A549 (cell line): ENCODE data around the gene RUNX1. TPM values are rescaled to one million over a fixed set of nuclear protein-coding genes. Genes with fewer than 3 reads are reported as not detected.

Source experiments
- ATAC-seq, 2 experiments: fragments of 200-7000 bp in 1 of 2; fragments of >200 bp in 1 of 2; cut with Nextera tagmentation in 1 of 2; cut with Tn5 transposase in 1 of 2; 3 replicates each; pipeline versions ENCODE4 v1.8.0 to v1.9.1; 2018 to 2020; ENCODE audit warnings: mild to moderate bottlenecking in 1 of 2, moderate library complexity in 1 of 2
- CTCF ChIA-PET: fragments of 300-600 bp; sonication (Branson Sonifier 250); formaldehyde crosslinking; extraction: SDS; loops from one replicate; lab custom pipeline; 2021; ENCODE audit warnings: antibody characterized with exemption, inconsistent platforms; lab: Yijun Ruan, JAX
- POLR2A ChIA-PET: fragments of 350-600 bp; formaldehyde crosslinking; extraction: SDS; loops from one replicate; lab custom pipeline; 2021; ENCODE audit warnings: antibody characterized with exemption, inconsistent platforms; lab: Yijun Ruan, JAX
- DNase-seq, 2 experiments: peaks; one replicate each; pipeline versions ENCODE4 v3.0.0 to v3.0.0-alpha.2; 2011 to 2016; ENCODE audit warnings: low read depth in 1 of 2, low spot score in 1 of 2
- FAIRE-seq: peaks from 2 replicates; lab custom pipeline; 2011; peaks lifted over from hg19 to GRCh38; lab: Jason Lieb, UNC
- H3K27ac ChIP-seq, 2 experiments: fragments of >200 bp; sonication (Bioruptor Twin); formaldehyde crosslinking; 3 replicates each; pipeline ENCODE4 v1.5.1; 2016 to 2017
- H3K4me1 ChIP-seq: fragments of >200 bp; sonication (Bioruptor Twin); formaldehyde crosslinking; 3 replicates; pipeline ENCODE4 v1.6.1; 2016
- H3K4me2 ChIP-seq: fragments of >200 bp; sonication (Bioruptor Twin); formaldehyde crosslinking; 3 replicates; pipeline ENCODE4 v1.6.1; 2016
- H3K4me3 ChIP-seq: fragments of >200 bp; sonication (Bioruptor Twin); formaldehyde crosslinking; 3 replicates; pipeline ENCODE4 v1.5.1; 2016
- H3K9me3 ChIP-seq: fragments of >200 bp; sonication (Bioruptor Twin); formaldehyde crosslinking; 3 replicates; pipeline ENCODE4 v1.6.1; 2016
- BHLHE40 ChIP-seq: IDR thresholded peaks from 2 replicates; pipeline ENCODE4 v1.6.1; 2012; ENCODE audit warnings: low read depth, low read length, inconsistent platforms
- CHD2 ChIP-seq: fragments of 150-350 bp; IDR thresholded peaks from 2 replicates; pipeline ENCODE4 v1.6.1; 2014; ENCODE audit warnings: low read length; ENCODE audit not compliant: partially characterized antibody
- EHF ChIP-seq: fragments of 250-450 bp; sonication (Bioruptor Pico); IDR thresholded peaks from 2 replicates; pipeline ENCODE4 v1.5.0; 2020; ENCODE audit warnings: mild to moderate bottlenecking
- EHMT2 ChIP-seq: fragments of 200-600 bp; sonication (generic); IDR thresholded peaks from 2 replicates; pipeline ENCODE4 v1.6.1; 2016; ENCODE audit warnings: antibody characterized with exemption, low read depth, mild to moderate bottlenecking, moderate library complexity
- ELK1 ChIP-seq: fragments of 150-350 bp; IDR thresholded peaks from 2 replicates; pipeline ENCODE4 v1.6.1; 2014; ENCODE audit warnings: low read depth, mild to moderate bottlenecking, low read length
- EP300 ChIP-seq, 2 experiments: fragments of >200 bp; sonication (Bioruptor Twin); formaldehyde crosslinking; IDR thresholded peaks; 2 replicates in 1 of 2; 3 replicates in 1 of 2; pipeline ENCODE4 v1.6.1; 2016 to 2017
- FOSB ChIP-seq: fragments of 250-450 bp; sonication (Bioruptor Pico); IDR thresholded peaks from 2 replicates; pipeline ENCODE4 v1.5.0; 2020; ENCODE audit warnings: mild to moderate bottlenecking, moderate library complexity
- FOXS1 ChIP-seq: fragments of 250-450 bp; sonication (Bioruptor Pico); IDR thresholded peaks from 2 replicates; pipeline ENCODE4 v1.5.0; 2020; ENCODE audit warnings: mild to moderate bottlenecking, moderate library complexity
- HDAC2 ChIP-seq: fragments of 200-600 bp; sonication (generic); IDR thresholded peaks from 2 replicates; pipeline ENCODE4 v1.6.1; 2016
- KDM5A ChIP-seq: fragments of 200-600 bp; sonication (generic); IDR thresholded peaks from 2 replicates; pipeline ENCODE4 v1.6.1; 2016; ENCODE audit warnings: antibody characterized with exemption, mild to moderate bottlenecking
- MAX ChIP-seq: IDR thresholded peaks from 2 replicates; pipeline ENCODE4 v1.6.1; 2012
- MAZ ChIP-seq: fragments of 150-350 bp; IDR thresholded peaks from 2 replicates; pipeline ENCODE4 v1.6.1; 2014; ENCODE audit warnings: antibody characterized with exemption, low read depth, low read length, borderline replicate concordance
- NFE2L2 ChIP-seq: fragments of 150-350 bp; conservative IDR thresholded peaks from 2 replicates; pipeline ENCODE4 v1.6.1; 2014; ENCODE audit warnings: low read length
- NPAS2 ChIP-seq: fragments of 250-450 bp; sonication (Bioruptor Pico); IDR thresholded peaks from 2 replicates; pipeline ENCODE4 v1.8.0; 2022; ENCODE audit warnings: mild to moderate bottlenecking, moderate library complexity, borderline replicate concordance
- NR3C1 ChIP-seq: fragments of >200 bp; sonication (Bioruptor Twin); formaldehyde crosslinking; IDR thresholded peaks from 3 replicates; pipeline ENCODE4 v1.6.1; 2017
- PBX3 ChIP-seq: IDR thresholded peaks from 2 replicates; pipeline ENCODE4 v1.6.1; 2012
- PHF8 ChIP-seq: fragments of 200-600 bp; sonication (generic); IDR thresholded peaks from 2 replicates; pipeline ENCODE4 v1.6.1; 2016; ENCODE audit warnings: low read depth, mild to moderate bottlenecking, antibody characterized with exemption, moderate library complexity, borderline replicate concordance
- RAD21 ChIP-seq, 2 experiments: fragments of >200 bp in 1 of 2; sonication (Bioruptor Twin) in 1 of 2; formaldehyde crosslinking in 1 of 2; IDR thresholded peaks in 1 of 2; conservative IDR thresholded peaks in 1 of 2; 2 replicates in 1 of 2; 3 replicates in 1 of 2; pipeline ENCODE4 v1.6.1; 2012 to 2018; ENCODE audit warnings: inconsistent platforms in 1 of 2
- RCOR1 ChIP-seq: fragments of 150-350 bp; IDR thresholded peaks from 2 replicates; pipeline ENCODE4 v1.6.1; 2014; ENCODE audit warnings: antibody characterized with exemption, low read length, low read depth
- RFX5 ChIP-seq: fragments of 450-650 bp; IDR thresholded peaks from 2 replicates; pipeline ENCODE4 v1.7.1; 2014; ENCODE audit warnings: antibody characterized with exemption, mild to moderate bottlenecking, moderate library complexity
- RNF2 ChIP-seq: fragments of 200-600 bp; sonication (generic); IDR thresholded peaks from 2 replicates; pipeline ENCODE4 v1.6.1; 2016; ENCODE audit warnings: low read depth, mild to moderate bottlenecking, antibody characterized with exemption, moderate library complexity, borderline replicate concordance
- SMC3 ChIP-seq: fragments of >200 bp; sonication (Bioruptor Twin); formaldehyde crosslinking; IDR thresholded peaks from 3 replicates; pipeline ENCODE4 v1.6.1; 2018; ENCODE audit warnings: inconsistent platforms
- TP53 ChIP-seq: fragments of 250-450 bp; sonication (Bioruptor Pico); IDR thresholded peaks from 2 replicates; pipeline ENCODE4 v1.5.0; 2021; ENCODE audit warnings: mild to moderate bottlenecking, moderate library complexity
- ZC3H11A ChIP-seq: fragments of 450-650 bp; IDR thresholded peaks from 2 replicates; pipeline ENCODE4 v1.6.1; 2014; ENCODE audit warnings: antibody characterized with exemption, mild to moderate bottlenecking
- ZNF302 ChIP-seq: fragments of 250-450 bp; sonication (Bioruptor Pico); IDR thresholded peaks from 2 replicates; pipeline ENCODE4 v1.9.0; 2021; ENCODE audit warnings: inconsistent platforms, mild to moderate bottlenecking, moderate library complexity
- WGBS: methylation state at CpG from one replicate; pipeline ENCODE4 v1.1.6; 2017; ENCODE audit errors: missing lambda C conversion rate; 5-methylcytosine and 5-hydroxymethylcytosine counted together
- polyA plus RNA-seq, 4 experiments: library from polyadenylated mRNA; depleted of rRNA in 3 of 4; stranded (reverse); fragments of >200 nt; fragmentation: RNase III in 1 of 4; extraction: RNeasy Plus Mini Kit Qiagen cat#74134 plus additional on column Dnase treatment in 1 of 4; gene quantifications; 2 replicates in 3 of 4; 3 replicates in 1 of 4; pipeline ENCODE4 v1.2.3, GENCODE V29; 2011 to 2017
- TF ChIP-seq, protein P1 (sequence below): fragments of >200 bp; sonication (Bioruptor Twin); formaldehyde crosslinking; IDR thresholded peaks from 2 replicates; pipeline ENCODE4 v1.6.1; 2016

The RUNX1 gene
- polyA plus RNA-seq, 2 of the 4 experiments (the other 2 are of a cell fraction), result 5.5 TPM

GRCh38 chr21:34915364-34915841 lies 133.7 kb downstream of the RUNX1 start:
- ATAC-seq (no peak), DNase-seq (no peak), FAIRE-seq (no peak)
- Histone ChIP-seq H3K4me2 (no peak overlapping the region), H3K4me1 (0 out of 3 replicates have a peak, but pooled peaks cover 5% of the 10 kb centered on the region), H3K9me3 (no peaks in the 10 kb centered on the region), H3K27ac (no peak overlapping the region), H3K4me3 (no peak overlapping the region)
- CTCF ChIA-PET, result interaction anchor here (0.9 kb wide), 1 partner anchor 486 kb away, joined by 5 read pairs; no protein-coding TSS in a partner anchor
- POLR2A ChIA-PET, result no interaction called here
- TF ChIP-seq HDAC2 (no peak), MAX (no peak), ELK1 (no peak), NR3C1 (no peak), KDM5A (no peak), BHLHE40 (no peak), EHF (CRISPR knock-in tag) (no peak), RFX5 (no peak), MAZ (no peak), FOXS1 (no peak), RCOR1 (no peak), SMC3 (no peak), CHD2 (no peak), RNF2 (no peak), PBX3 (no peak), EHMT2 (no peak)

- ATAC-seq (no peak), FAIRE-seq (no peak), DNase-seq (no peak)
- TF ChIP-seq RFX5 (no peak), HDAC2 (no peak), MAZ (no peak), SMC3 (no peak), ZNF302 (CRISPR knock-in tag) (no peak), MAX (no peak), TP53 (CRISPR knock-in tag) (no peak), KDM5A (no peak), RAD21 (conservative IDR thresholded peaks at IDR 0.05 in 1 of 2, IDR thresholded peaks at IDR 0.05 in 1 of 2) (no peak)
- TF ChIP-seq, protein P1, sequence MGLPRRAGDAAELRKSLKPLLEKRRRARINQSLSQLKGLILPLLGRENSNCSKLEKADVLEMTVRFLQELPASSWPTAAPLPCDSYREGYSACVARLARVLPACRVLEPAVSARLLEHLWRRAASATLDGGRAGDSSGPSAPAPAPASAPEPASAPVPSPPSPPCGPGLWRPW, result no peak
- no peak overlapping the region for H3K27ac ChIP-seq
- 59% methylated on average over 3 of the region's 3 CpGs for WGBS
- H3K4me2 ChIP-seq, result no peak overlapping the region
- peaks cover 10% of the 10 kb centered on the region for H3K4me1 ChIP-seq
- no peaks in the 10 kb centered on the region for H3K9me3 ChIP-seq
- no peak overlapping the region for H3K4me3 ChIP-seq
- ChIA-PET CTCF (interaction anchor here (0.9 to 1.4 kb wide), 2 partner anchors 133 to 487 kb away, joined by 4 to 5 read pairs; no protein-coding TSS in a partner anchor), POLR2A (interaction anchor here (0.7 kb wide), 1 partner anchor 26 kb away, joined by 4 read pairs; no protein-coding TSS in a partner anchor)
These were observed 134.9 kb downstream of the RUNX1 start for GRCh38 chr21:34914239-34914638.

DNA sequence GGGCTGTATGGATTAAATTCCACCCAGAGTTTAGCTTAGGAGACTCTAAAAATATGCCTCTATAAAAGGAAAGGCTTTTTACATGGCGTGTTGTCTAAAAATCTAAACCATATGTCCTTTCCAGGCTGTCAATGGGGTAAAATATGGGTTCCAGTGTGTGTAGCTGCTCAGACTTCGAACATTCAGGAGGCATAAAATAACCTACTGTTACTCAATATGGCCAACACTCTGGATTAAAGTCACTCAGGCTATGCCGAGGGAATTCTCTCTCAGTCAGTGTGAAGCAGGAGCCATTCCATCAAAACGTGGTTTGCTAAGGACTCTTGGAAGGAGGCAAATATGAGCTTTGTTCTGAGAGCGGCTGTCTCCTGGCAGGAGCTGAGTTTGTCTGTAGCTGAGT lies 135.3 kb downstream of the RUNX1 start:
- Histone ChIP-seq H3K4me1 (peaks cover 14% of the 10 kb centered on the region), H3K9me3 (no peaks in the 10 kb centered on the region), H3K4me2 (no peak overlapping the region), H3K4me3 (no peak overlapping the region), H3K27ac (no peak overlapping the region)
- WGBS, result 59% methylated on average over 4 of the region's 5 CpGs
- ATAC-seq, result no peak
- TF ChIP-seq NPAS2, result no peak
- TF ChIP-seq ZNF302 (CRISPR knock-in tag), result no peak
- TF ChIP-seq FOSB (CRISPR knock-in tag), result no peak
- no peak for TF ChIP-seq PHF8
- TF ChIP-seq EP300 (IDR thresholded peaks at IDR 0.05), result no peak
- TF ChIP-seq NFE2L2, result no peak
- no peak for TF ChIP-seq ZC3H11A
- POLR2A ChIA-PET, result interaction anchor here (0.7 kb wide), 1 partner anchor 25 kb away, joined by 4 read pairs; no protein-coding TSS in a partner anchor
- CTCF ChIA-PET, result interaction anchor here (1.4 kb wide), 1 partner anchor 133 kb away, joined by 4 read pairs; no protein-coding TSS in a partner anchor
- FAIRE-seq, result no peak
- DNase-seq, result no peak
